VCaP (cell line): ENCODE data around the gene HIP1.
"Not testable (repeated sequence)": the region's sequence is repeated elsewhere in the genome, so short reads cannot be mapped to it uniquely, and the experiment has no call there.

ENCODE experiments used
- H3K27ac ChIP-seq: fragments of 450-650 bp; 2 replicates; pipeline ENCODE4 v1.5.1; 2017
- TF ChIP-seq, protein P1 (sequence below): fragments of 450-650 bp; conservative IDR thresholded peaks from 2 replicates; pipeline ENCODE4 v1.5.1; 2017; ENCODE audit warnings: mild to moderate bottlenecking, moderate library complexity

Gene HIP1

DNA sequence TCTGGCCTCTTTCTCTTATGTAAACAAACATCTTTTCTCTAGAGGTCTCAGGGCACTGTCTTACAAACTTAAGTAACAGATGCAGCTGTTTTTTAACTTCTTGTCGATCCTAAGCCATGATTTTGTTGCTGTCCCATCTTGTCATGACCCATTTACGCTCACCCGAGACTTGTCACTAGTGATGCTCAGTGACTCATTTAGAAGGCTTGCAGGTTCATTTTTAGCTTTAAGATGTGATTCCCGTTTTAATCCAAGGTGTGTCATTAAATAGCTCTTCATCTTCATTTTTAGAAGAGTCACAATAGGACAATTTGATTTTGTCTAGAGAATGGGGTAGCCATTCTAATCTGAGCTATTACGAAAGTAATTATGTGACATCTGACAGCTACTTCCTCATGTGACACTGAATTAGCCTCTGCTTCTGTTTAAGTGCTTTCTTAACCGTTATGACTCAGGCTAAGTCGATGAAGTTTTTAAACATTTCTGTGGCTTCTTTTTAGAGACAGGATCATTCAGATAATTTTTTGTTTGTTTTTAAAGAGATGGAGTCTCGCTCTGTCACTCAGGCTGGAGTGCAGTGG lies 203.9 kb downstream of the HIP1 start:
- TF ChIP-seq, protein P1, sequence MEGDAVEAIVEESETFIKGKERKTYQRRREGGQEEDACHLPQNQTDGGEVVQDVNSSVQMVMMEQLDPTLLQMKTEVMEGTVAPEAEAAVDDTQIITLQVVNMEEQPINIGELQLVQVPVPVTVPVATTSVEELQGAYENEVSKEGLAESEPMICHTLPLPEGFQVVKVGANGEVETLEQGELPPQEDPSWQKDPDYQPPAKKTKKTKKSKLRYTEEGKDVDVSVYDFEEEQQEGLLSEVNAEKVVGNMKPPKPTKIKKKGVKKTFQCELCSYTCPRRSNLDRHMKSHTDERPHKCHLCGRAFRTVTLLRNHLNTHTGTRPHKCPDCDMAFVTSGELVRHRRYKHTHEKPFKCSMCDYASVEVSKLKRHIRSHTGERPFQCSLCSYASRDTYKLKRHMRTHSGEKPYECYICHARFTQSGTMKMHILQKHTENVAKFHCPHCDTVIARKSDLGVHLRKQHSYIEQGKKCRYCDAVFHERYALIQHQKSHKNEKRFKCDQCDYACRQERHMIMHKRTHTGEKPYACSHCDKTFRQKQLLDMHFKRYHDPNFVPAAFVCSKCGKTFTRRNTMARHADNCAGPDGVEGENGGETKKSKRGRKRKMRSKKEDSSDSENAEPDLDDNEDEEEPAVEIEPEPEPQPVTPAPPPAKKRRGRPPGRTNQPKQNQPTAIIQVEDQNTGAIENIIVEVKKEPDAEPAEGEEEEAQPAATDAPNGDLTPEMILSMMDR, result no peak
- no peak overlapping the region for H3K27ac ChIP-seq

DNA sequence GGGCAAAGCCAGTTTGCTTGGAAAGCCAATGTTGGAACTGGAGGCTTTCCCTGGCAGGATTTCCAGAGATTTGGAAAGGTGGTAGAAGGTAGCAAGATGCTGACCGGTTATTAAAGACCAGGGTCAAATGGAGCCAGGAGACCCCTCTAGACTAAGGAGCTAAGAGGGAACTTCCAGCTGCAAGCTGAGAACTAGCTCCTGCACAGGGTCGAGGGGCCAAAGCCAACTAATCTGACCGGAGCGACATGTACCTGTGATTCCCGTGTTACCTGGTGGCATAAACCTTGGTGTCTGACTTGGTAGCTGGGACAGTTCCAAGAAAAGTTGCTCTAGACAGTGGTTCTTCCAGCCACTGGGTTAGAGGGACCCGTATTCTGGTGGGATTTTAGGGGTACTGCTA lies 204.8 kb downstream of the HIP1 start:
- no peak overlapping the region for H3K27ac ChIP-seq
- TF ChIP-seq, protein P1, result no peak

DNA sequence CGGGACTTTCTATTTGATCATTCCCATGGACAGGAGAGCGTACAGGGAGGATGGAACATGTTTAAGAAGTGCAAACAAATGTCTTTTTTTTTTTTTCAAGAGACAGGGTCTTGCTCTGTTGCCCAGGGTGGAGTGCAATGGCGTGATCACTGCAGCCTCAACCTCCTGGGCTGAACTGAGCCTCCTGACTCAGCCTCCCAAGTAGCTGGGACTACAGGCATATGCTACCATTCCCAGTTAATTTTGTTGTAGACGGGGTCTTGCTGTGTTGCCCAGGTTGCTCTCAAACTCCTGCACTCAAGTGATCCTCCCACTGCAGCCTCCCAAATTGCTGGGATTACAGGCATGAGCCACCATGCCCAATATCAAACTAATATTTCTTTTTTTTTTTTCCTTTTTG lies 206.1 kb downstream of the HIP1 start:
- no peak overlapping the region for H3K27ac ChIP-seq
- TF ChIP-seq, protein P1, result no peak

DNA sequence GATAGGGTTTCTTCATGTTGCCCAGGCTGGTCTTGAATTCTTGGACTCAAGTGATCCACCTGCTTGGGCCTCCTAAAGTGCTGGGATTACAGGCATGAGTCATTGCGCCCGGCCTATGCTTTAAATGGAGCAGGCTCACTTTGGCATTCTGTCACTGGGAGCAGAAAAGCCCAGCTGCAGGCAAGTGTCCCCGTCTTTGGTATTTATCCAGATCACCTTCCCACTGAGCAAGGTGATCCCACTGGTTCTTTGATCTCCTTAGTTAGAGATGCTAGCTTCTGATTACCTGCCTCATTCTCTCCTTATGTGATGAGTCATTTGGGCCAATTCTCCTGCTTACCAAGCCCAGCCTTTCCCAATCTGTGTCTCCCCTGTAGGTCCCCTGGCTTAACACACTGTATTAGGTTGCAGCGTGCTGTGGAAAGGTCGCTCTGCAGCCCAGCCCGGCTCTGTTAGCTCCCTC lies 207.4 kb downstream of the HIP1 start:
- TF ChIP-seq, protein P1, result no peak
- no peak overlapping the region for H3K27ac ChIP-seq

DNA sequence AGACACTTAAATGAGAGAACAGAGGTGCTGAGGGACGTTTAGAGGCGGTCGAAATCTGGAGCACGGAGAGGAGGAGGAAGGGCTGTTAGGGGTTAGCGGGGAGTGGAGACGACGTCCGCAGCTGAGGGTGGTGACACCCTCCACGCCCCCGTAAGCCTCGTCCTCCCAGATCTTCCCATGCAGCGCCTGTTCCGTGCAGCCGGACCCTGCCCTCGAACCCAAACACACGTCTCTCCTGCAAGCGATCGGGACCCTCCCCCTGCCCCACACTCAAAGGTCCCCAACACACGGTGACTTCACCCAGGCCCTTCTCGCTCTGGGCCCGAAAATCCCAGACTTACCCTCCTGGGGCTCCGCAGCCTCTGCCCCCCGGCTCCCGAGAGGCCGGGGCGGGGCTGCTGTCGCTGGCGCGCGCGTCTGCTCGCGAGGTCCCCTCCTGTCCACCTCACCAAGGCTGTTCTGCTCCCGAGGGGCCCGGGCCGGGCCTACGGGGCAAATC lies 211.5 kb downstream of the HIP1 start:
- H3K27ac ChIP-seq, result peak overlapping the region; percentile 87

DNA sequence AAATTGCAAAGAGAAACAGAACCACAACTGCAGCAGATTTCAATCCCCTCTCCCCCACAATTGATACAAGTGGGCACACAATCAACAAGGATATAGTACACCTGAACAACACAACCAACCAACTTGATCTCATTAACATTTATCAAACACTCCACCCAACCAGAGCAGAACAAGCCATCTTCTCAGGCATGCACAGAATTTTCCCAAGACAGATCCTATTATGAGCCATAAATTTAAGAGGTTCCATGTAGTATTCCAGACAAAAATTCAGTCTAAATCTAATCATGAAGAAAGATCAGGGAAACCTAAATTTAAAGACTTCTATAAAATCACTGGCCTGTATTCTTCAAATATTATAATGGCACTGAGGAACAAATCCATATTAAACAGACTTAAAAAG lies 217.0 kb downstream of the HIP1 start:
- not testable (repeated sequence) for H3K27ac ChIP-seq

DNA sequence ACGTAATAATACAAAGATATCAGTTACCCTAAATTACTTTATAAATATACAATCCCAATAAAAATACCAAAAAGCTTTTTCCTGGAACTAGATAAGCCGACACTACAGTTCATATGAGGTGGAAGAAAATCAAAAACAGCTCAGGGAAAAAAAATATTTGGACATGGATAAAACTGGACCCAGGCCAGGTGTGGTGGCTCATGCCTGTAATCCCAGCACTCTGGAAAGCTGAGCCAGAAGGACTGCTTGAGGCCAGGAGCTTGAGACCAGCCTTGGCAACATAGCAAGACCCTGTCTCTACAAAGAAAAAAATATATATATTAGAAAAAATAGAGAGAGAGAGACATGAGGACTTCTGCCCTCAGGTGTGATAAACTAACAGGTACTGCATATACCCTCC lies 219.9 kb downstream of the HIP1 start:
- H3K27ac ChIP-seq, result peak overlapping the region; percentile 18; the same call in 1 of the 2 replicates

DNA sequence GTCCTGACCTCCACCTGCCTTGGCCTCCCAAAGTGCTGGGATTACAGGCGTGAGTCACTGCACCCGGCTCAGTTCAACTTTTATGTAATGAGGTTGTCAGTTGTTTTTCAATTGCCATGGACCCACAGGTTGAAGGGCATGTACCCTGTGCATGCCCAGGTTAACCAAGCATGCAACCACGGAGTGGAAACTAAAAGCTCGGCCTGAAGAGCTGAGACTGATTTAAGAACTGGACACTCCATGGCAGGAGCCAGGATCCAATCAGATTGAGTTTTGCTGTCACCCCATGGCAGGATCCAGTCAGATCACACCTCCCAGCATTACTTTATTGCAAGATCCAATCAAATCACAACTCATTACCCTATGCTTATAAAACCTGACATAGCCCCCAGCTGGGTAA lies 229.7 kb downstream of the HIP1 start:
- H3K27ac ChIP-seq, result not testable (repeated sequence)

DNA sequence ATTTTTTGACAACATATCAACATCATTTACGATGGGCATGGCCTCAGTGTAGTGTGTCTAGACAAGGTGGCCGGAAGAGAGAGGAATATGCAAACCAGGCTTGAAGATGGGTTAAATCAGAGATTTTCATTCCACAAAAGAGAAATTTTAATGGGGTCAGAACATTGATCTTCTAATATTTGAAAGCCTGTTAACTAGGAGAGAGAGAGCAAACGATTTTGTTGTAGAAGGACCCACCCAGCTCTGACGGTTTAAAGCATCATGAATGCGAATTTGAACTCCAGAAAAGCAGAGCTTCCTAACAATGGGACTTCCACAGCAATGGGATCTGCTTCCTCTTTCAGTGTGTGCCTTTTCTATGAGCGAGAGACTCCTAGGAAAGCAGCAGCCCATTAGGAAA lies 246.7 kb downstream of the HIP1 start, which contains the start of gene SPDYE5:
TSS of gene SPDYE5 (plus strand) at position 301 of the 400 bp plus-strand sequence. CDS start 1,728 bp downstream, outside the sequence.
- H3K27ac ChIP-seq, result not testable (repeated sequence)

DNA sequence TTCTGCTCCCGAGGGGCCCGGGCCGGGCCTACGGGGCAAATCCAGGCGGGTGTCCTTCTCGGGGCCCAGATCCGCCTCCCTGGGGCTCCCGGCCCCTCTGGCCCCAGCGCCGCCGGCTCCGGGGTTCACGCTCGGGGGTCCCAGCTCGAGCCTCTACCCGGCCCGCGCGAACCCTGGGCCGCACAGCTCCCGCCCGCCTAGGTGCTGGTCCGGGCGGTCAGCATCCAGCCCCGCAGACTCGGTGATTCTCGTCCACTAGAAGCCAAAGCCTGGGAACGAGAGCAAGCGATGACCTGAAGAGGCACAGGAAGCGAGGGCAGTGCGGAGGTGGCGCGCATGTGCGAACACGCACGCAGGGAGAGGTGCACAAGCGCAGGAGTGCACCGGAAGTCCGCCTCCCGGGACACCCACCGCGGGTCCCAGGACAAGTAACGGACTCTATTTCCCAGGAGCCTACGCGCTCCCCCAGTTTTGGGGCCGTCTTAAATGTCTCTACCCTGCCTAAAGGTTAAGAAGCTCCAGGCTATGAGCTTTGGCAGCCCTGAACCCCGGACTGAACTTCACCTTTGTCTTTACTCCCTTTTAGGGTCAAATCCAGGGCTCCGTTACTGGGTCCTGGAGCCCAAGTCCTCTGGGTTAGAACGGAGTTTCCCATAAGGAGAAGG lies 252.6 kb downstream of the HIP1 start, which contains the start of gene POM121C:
TSS of gene POM121C (minus strand) at position 321 of the 665 bp plus-strand sequence. CDS start 44,803 bp downstream, outside the sequence.
- peak within 1 kb of the TSS; percentile 85 for H3K27ac ChIP-seq

DNA sequence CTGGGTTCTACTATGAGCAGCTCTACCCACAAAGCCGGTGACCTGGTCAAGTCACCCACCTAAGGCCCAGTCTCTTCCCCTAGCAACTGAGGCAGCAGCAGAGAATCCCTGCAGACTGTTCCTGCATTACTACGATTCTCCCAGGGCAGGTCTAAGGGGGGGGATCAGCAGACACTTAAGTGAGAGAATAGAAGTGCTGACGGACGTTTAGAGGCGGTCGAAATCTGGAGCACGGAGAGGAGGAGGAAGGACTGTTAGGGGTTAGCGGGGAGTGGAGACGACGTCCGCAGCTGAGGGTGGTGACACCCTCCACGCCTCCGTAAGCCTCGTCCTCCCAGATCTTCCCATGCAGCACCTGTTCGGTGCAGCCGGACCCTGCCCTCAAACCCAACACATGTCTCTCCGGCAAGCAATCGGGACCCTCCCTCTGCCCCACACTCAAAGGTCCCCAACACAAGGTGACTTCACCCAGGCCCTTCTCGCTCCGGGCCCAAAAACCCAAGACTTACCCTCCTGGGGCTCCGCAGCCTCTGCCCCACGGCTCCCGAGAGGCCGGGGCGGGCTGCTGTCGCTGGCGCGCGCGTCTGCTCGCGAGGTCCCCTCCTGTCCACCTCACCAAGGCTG lies 253.3 kb downstream of the HIP1 start:
- peak overlapping the region; percentile 85 for H3K27ac ChIP-seq
